Activated naive CD4-positive, alpha-beta T cell treated with anti-CD3 and anti-CD28 coated beads, Interleukin-2, amount 50 U/mL, for 16 hours (primary cell): Measurements from ENCODE around the gene SRGAP2B.
"Not testable (repeated sequence)": the region's sequence is repeated elsewhere in the genome, so short reads cannot be mapped to it uniquely, and the experiment has no call there.

Source experiments
- DNase-seq: peaks from one replicate; pipeline ENCODE4 v3.0.0-alpha.2; 2020

SRGAP2B gene

DNA sequence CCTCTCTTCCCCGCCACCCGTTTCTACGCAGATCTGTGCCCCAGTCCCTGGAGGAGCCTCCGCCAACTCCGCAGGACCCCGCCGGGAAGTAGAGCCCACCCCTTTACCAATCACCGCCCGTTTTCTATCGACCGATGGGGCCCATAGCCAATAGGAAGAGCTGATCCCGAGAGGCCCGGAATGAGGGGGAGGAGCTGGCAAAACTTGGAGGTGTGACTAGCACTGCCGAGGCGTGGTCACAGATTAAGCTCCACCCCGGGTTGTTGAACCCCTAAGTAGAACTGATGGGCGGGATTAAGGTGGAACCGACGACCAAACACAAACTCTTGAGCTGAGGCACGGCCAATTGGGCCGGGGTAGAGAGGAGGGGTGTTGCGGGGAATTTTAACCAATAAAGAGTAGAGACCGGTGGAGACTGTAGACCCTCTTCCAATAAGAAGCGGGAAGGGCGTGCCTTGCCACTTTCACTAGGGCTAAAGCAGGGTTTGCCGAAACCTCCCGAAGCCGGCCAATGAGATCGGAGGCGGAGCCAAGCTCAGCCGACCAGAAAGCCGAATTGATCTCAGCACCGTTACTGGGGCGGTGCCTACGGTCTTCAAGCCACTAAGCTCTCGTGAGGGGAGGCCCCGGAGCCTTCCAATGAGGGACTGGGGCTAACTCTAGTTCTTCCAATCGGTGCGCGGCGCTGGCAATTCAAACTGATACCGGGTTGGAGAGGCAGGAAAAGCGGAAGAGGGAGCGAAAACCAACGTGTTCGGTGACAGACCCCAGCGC lies at the start of gene SRGAP2B, which contains the start of gene FAM72D:
TSS of gene SRGAP2B (minus strand) at position 45 of the 774 bp plus-strand sequence. CDS start 2,427 bp downstream, outside the sequence.
TSS of gene FAM72D (plus strand) at position 691 of the 774 bp plus-strand sequence. CDS start 874 bp downstream, outside the sequence.
- DNase-seq, result not testable (repeated sequence)

DNA sequence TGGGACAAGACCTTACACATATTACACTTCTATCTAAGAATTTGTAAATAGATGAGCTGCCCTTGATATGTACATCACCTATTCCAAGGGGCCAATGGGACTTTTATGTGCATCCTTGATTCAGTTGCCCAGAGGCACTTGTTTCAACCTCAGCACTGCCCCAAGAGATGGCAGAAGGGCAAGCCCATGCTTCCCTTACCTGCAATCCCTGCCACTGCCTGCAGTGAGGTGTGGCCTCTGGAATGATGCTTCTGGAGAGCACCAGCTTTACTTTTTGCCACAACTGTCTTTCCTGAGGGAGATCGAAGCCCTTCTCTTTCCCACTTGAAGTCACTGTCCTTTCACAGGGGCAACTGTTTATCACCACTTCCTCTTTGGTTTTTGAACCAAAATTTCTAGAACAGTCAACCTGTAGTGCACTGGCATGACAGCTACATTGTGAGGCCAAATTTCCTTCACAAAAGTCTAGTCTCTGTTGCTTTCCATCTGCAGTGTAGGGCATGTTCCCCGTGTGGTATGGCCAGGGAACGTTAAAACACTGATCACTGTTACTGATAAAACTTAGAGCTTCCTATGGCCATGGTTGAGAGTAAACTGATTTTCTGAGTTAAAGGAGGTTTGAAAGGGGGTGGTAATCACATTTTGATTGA lies 49.3 kb upstream of the SRGAP2B start:
- DNase-seq, result not testable (repeated sequence)

DNA sequence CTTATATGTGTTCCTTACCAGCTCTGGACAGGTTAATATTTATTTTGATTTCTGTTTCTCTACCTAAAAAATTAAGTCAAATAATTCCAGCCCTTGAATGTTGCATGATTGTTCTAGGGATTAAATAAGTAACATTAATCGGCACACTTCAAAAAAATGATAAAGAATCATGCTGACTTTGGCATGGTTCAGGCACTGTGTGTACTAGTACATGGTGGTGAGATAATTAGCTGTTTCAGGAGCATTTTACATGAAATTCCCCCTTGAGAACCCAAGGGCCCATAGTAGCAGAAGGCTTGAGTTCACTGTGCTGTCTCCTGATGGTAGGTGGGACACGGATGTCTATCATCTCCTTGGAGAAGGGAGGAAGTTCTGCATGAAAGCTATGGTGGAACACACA lies 45.4 kb upstream of the SRGAP2B start:
- DNase-seq, result not testable (repeated sequence)

- not testable (repeated sequence) for DNase-seq
These were observed 39.3 kb upstream of the SRGAP2B start for GRCh38 chr1:145134476-145134875.

GRCh38 chr1:145128697-145129469 lies 33.8 kb upstream of the SRGAP2B start:
- not testable (repeated sequence) for DNase-seq

DNA sequence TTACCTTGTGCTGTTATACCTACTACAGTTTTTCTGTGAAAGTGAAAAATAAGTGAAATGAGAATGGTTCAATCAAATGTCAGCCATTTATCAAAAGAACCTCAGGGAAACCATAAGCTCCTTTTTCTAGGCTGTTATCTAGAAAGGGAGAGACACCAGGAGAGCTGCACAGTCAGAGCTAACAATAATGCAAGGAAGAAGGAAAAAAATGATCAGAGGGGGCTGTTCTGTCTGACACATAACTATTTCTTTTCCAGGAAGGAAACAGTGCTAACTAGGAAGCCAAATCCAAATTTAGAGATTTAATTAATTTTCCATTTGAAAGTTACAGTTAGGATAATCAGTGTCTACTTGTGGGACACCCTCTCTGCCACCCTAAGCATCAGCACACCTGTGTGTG lies 32.0 kb upstream of the SRGAP2B start:
- DNase-seq, result not testable (repeated sequence)

- not testable (repeated sequence) for DNase-seq
These were observed 30.0 kb upstream of the SRGAP2B start for GRCh38 chr1:145125112-145125511.

- not testable (repeated sequence) for DNase-seq
These were observed 29.0 kb upstream of the SRGAP2B start for GRCh38 chr1:145123992-145124641.

GRCh38 chr1:145123062-145123395 lies 27.9 kb upstream of the SRGAP2B start:
- not testable (repeated sequence) for DNase-seq

DNA sequence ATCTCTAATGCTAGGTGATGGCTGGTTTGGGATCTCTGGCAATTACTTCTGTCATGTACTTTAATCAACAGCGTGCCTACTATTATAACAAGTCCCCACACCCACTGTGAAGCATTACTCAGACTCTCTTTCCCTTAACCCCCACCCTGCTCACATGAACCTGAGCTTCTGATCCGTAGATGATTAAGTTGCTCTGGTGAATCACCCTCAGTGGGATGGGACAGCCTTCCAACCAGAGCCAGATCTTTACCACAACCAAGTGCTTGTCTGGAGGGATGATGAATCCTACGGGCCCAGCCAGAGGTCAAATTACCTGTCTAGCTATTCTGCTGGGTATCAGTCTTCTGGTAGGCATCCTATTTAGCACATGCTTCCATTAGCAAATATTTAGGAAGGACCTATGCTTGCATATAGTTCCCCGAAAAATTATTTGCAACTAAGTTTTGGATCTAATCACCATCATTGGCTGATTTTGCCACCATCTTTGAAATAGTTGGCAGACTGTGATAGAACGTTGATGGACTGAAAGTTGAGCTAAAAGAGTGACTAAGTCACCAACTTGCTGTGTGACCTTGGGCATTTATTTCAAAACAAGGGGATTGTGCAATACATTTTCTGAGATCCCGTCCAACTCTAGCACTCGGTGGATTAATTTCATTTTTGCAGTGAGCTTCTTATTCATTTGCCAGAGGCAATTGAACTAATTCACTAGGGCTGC lies 27.4 kb upstream of the SRGAP2B start:
- DNase-seq, result not testable (repeated sequence)

GRCh38 chr1:145119842-145120241 lies 24.7 kb upstream of the SRGAP2B start:
- DNase-seq, result not testable (repeated sequence)

GRCh38 chr1:145115587-145116493 lies 20.7 kb upstream of the SRGAP2B start:
- not testable (repeated sequence) for DNase-seq

GRCh38 chr1:145114560-145115057 lies 19.5 kb upstream of the SRGAP2B start:
- DNase-seq, result not testable (repeated sequence)

DNA sequence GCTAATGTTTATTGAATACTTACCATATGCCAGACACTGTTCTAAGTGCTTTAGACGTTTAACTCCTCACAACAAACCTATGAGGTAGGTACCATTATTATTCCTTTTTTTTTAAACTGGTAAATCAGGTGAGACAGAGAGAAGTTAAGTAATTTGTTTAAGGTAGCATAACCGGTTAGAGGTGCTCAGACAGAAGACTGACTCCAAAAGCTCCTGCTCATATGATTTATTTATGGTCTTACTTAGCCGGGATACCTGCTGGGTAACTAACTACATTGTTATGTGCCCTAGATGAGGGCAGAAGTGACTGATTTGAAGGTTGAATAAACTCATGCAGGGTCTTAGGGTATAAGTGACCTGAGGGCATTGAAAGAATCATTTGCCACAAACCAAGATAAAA lies 17.6 kb upstream of the SRGAP2B start:
- not testable (repeated sequence) for DNase-seq

- not testable (repeated sequence) for DNase-seq
These were observed 16.5 kb upstream of the SRGAP2B start for GRCh38 chr1:145111674-145112073.

- not testable (repeated sequence) for DNase-seq
These were observed 8.2 kb upstream of the SRGAP2B start for GRCh38 chr1:145103294-145103693.

GRCh38 chr1:145101725-145102124 lies 6.6 kb upstream of the SRGAP2B start:
- not testable (repeated sequence) for DNase-seq

GRCh38 chr1:145094655-145095211 lies 395 bp downstream of the SRGAP2B start:
- DNase-seq, result peak; percentile 10

GRCh38 chr1:145093517-145094149 lies 1.5 kb downstream of the SRGAP2B start:
- peak; percentile 9 for DNase-seq
